Embryonic facial prominence (tissue), 1 donor: ENCODE results near the gene ABHD2.

Experiments used
- DNase-seq: peaks from one replicate; pipeline ENCODE4 v3.0.0-alpha.2; 2016; ENCODE audit errors: extremely low spot score

The ABHD2 gene

GRCh38 chr15:89164712-89165211, 76.5 kb downstream of the ABHD2 start:
- DNase-seq: no peak

- no peak for DNase-seq
Observed at GRCh38 chr15:89165677-89166076, 77.4 kb downstream of the ABHD2 start.

GRCh38 chr15:89167267-89168176, 79.3 kb downstream of the ABHD2 start:
- no peak for DNase-seq

GRCh38 chr15:89168316-89168833, 80.1 kb downstream of the ABHD2 start:
- no peak for DNase-seq

GRCh38 chr15:89170364-89170763, 82.1 kb downstream of the ABHD2 start:
- no peak for DNase-seq

- DNase-seq: no peak
Observed at GRCh38 chr15:89171136-89172072, 83.1 kb downstream of the ABHD2 start.

- no peak for DNase-seq
Observed at GRCh38 chr15:89172921-89173320, 84.7 kb downstream of the ABHD2 start.

GRCh38 chr15:89174476-89174875, 86.2 kb downstream of the ABHD2 start:
- DNase-seq: no peak

GRCh38 chr15:89175617-89176191, 87.4 kb downstream of the ABHD2 start:
- DNase-seq: no peak

GRCh38 chr15:89177116-89177515, 88.9 kb downstream of the ABHD2 start:
- no peak for DNase-seq

GRCh38 chr15:89177633-89178306, 89.5 kb downstream of the ABHD2 start:
- peak; percentile 34 for DNase-seq

GRCh38 chr15:89178307-89178977, 90.2 kb downstream of the ABHD2 start:
- DNase-seq: no peak

GRCh38 chr15:89179966-89180875, 92.0 kb downstream of the ABHD2 start:
- no peak for DNase-seq

- no peak for DNase-seq
Observed at GRCh38 chr15:89184357-89184756, 96.1 kb downstream of the ABHD2 start.

- DNase-seq: no peak
Observed at GRCh38 chr15:89184886-89185526, 96.8 kb downstream of the ABHD2 start.

GRCh38 chr15:89186803-89187202, 98.5 kb downstream of the ABHD2 start:
- DNase-seq: no peak

- DNase-seq: no peak
Observed at GRCh38 chr15:89187301-89187985, 99.2 kb downstream of the ABHD2 start.

- no peak for DNase-seq
Observed at GRCh38 chr15:89187986-89188514, 99.8 kb downstream of the ABHD2 start.
